HG02840 (cell line): ENCODE results near the gene MAOA.

Experiments used
- ATAC-seq: cut with Tn5 transposase; IDR thresholded peaks from one replicate; pipeline ENCODE4 v1.9.1; 2021; ENCODE audit warnings: mild to moderate bottlenecking, moderate library complexity, moderate number of reproducible peaks; ENCODE audit not compliant: unreplicated experiment, low FRiP score

The MAOA gene

DNA sequence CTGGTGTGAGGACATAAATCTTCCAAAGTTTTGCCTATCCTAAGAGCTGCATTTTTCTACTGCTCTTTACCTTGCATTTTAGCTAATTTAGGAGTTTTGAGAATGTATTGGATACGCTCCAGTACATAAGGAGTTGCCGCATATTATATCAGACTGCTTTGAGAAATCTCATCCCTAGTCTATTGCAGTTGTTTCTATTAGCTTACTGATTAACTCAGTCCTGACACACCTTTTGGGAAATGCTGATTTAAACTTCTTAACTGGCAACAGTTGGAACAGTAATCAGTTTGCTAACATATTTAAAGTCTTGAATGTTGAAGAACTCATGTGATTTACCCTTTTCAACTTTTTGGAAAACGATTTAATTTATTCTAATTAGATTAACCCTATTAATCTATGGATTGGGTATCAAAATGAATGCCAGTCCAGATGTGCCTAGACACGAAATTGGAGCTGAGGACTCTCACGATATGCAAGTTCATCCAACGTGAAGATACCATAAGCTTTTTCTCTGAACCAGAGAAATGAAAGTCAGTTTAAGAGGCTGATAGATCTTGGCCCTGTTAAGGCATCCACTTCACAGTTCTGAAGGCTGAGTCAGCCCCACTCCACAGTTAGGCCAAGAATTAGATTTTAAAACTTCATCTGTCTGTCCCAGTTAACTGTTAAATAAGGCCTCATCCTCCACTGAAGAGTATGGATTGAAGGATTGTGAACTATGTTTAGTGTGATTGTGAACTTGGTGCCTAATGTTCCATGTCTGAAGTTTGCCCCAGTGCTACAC, 90.0 kb downstream of the MAOA start:
- no peak for ATAC-seq

DNA sequence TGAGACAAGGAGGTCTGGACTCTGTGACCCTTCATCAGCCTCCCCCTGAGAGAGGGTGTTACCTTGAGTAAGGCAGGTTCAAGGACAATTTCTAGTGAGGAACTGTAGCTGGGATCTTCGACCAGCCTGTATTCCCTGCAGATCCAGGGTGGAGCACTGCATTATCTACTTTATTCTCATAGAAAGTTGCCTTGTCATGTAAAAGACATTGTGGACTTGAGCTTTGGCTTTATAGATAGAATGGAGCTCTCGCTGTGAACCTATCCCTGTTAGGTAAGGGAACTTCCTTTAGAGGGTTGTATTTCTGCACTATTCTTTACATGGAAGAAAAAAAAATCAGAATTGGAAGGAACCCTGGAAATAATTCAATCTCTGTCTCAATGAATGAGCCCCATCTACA, 91.4 kb downstream of the MAOA start:
- no peak for ATAC-seq

DNA sequence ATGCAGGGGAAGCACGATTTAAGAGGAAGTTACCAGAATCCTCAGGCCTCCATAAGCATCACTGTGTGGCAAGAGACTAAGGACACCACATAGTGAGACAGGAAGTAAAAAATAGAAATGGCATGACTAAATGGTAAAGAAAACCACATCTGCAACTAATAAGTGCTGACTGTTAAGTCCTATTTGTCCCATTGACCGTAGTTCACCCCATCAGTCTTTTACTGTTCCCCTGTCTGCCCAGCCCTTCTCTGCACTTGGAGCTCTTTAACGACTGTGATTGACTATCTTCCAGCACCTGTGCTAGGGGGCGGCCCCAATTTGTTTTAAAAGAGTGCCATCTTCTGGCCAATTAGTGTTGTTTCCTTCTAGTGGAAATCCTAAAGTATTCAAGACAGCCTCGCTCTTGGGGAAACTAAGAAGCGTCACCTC, 94.2 kb downstream of the MAOA start:
- ATAC-seq: no peak

- ATAC-seq: no peak
These were observed 97.5 kb downstream of the MAOA start for GRCh38 chrX:43753637-43754036.

GRCh38 chrX:43756076-43756475, 100.0 kb downstream of the MAOA start:
- ATAC-seq: no peak

DNA sequence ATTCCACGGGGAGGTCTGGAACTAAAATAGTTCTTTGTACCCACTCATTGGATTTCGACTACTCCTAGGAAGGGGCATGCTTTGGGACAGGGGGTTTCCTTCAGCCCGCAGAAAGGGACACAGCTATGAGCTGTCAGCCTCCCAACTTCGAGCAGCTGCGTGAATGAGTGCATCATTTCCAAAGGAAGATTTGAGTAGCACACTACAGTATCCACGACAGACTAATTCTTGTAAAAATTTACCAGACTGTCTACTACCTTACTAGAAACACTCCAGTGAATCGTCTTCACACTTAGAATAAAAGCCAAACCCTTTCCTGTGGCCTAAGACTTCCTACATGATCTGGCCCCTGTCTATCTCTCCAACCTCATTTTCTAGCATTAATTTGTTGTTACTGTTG, 101.9 kb downstream of the MAOA start:
- ATAC-seq: no peak

DNA sequence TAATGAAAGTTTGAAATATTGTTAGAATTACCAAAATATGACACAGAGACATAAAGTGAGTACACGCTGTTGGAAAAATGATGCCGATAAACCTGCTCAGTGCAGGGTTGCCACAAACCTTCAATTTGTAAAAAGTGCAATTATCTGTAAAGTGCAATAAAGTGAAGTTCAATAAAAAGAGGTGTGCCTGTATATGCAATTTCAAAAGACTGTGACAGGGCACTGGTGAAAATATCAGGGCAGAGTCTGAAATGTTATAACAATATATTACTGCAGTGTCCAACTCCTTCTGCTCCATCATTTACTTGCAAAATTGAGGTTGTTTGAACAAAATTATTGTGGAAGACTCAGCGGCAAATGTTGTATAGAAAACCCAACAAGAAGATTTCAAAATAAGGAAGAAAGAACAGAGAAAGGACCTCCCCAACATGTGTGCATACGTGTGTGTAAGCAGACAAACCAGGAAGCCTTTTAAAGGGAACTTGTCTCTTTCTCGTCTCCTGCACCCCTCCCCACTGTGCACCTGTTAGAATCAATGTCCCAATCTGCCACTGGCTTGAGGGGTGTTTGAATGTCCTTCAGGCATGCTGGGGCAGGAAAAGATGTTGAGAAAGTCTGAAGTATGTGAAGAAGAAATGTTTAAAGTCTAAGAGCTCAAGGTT, 130.0 kb downstream of the MAOA start:
- no peak for ATAC-seq
